Neural crest cell (in vitro differentiated cells): ENCODE measurements around the gene HMGA1. TPM values are rescaled to one million over a fixed set of nuclear protein-coding genes. Genes with fewer than 3 reads are reported as not detected.

ENCODE experiments used
- DNase-seq: peaks from one replicate; pipeline ENCODE4 v3.0.0; 2021; ENCODE audit warnings: low read depth, mixed read lengths, low spot score
- H3K27ac Mint-ChIP-seq: one replicate; pipeline ENCODE4 v1.8.0; 2021; ENCODE audit warnings: mild to moderate bottlenecking, mixed read lengths; ENCODE audit not compliant: unreplicated experiment
- H3K27me3 Mint-ChIP-seq: 2 replicates; pipeline ENCODE4 v1.8.0; 2021; ENCODE audit warnings: low read depth, mild to moderate bottlenecking, mixed read lengths
- H3K36me3 Mint-ChIP-seq: 2 replicates; pipeline ENCODE4 v1.8.0; 2021; ENCODE audit warnings: low read depth, mild to moderate bottlenecking, mixed read lengths
- H3K4me1 Mint-ChIP-seq: 2 replicates; pipeline ENCODE4 v1.8.0; 2021; ENCODE audit warnings: mixed read lengths
- H3K4me3 Mint-ChIP-seq: one replicate; pipeline ENCODE4 v1.8.0; 2021; ENCODE audit warnings: mild to moderate bottlenecking, mixed read lengths
- H3K9me3 Mint-ChIP-seq: 2 replicates; pipeline ENCODE4 v1.8.0; 2021; ENCODE audit warnings: mixed read lengths
- CTCF ChIP-seq: fragments of 200-600 bp; sonication (generic); conservative IDR thresholded peaks from 2 replicates; pipeline ENCODE4 v1.5.0; 2021; ENCODE audit warnings: antibody characterized with exemption, mild to moderate bottlenecking
- total RNA-seq: library from RNA; stranded (reverse); gene quantifications from 2 replicates; pipeline ENCODE4 v1.2.1, GENCODE V29; 2021

HMGA1 gene
- total RNA-seq, 1 donor from 2014 or later, result 1,143 TPM

- H3K36me3 Mint-ChIP-seq, result no peaks in the 10 kb centered on the region
- no peak for TF ChIP-seq CTCF
- peaks cover 34% of the 10 kb centered on the region for H3K4me1 Mint-ChIP-seq
- no peaks in the 10 kb centered on the region for H3K9me3 Mint-ChIP-seq
- DNase-seq, result no peak
- H3K27ac Mint-ChIP-seq, result no peak overlapping the region
- H3K4me3 Mint-ChIP-seq, result peak overlapping the region; percentile 49
- peaks cover 3% of the 10 kb centered on the region for H3K27me3 Mint-ChIP-seq
Observed at GRCh38 chr6:34231566-34232336, 4.9 kb upstream of the HMGA1 start.

GRCh38 chr6:34232901-34233300 is 3.8 kb upstream of the HMGA1 start:
- no peak for TF ChIP-seq CTCF
- H3K36me3 Mint-ChIP-seq, result no peaks in the 10 kb centered on the region
- no peak overlapping the region for H3K27ac Mint-ChIP-seq
- H3K4me3 Mint-ChIP-seq, result peak overlapping the region; percentile 49
- H3K27me3 Mint-ChIP-seq, result peaks cover 3% of the 10 kb centered on the region
- no peak for DNase-seq
- H3K4me1 Mint-ChIP-seq, result peaks cover 23% of the 10 kb centered on the region
- no peaks in the 10 kb centered on the region for H3K9me3 Mint-ChIP-seq

- Mint-ChIP-seq H3K4me1 (peaks cover 31% of the 10 kb centered on the region), H3K4me3 (peak overlapping the region; percentile 72), H3K9me3 (no peaks in the 10 kb centered on the region), H3K27me3 (peaks cover 6% of the 10 kb centered on the region), H3K27ac (peak overlapping the region; percentile 4), H3K36me3 (peaks cover 4% of the 10 kb centered on the region)
- no peak for DNase-seq
- no peak for TF ChIP-seq CTCF
Observed at GRCh38 chr6:34233867-34234266, 2.8 kb upstream of the HMGA1 start.

DNA sequence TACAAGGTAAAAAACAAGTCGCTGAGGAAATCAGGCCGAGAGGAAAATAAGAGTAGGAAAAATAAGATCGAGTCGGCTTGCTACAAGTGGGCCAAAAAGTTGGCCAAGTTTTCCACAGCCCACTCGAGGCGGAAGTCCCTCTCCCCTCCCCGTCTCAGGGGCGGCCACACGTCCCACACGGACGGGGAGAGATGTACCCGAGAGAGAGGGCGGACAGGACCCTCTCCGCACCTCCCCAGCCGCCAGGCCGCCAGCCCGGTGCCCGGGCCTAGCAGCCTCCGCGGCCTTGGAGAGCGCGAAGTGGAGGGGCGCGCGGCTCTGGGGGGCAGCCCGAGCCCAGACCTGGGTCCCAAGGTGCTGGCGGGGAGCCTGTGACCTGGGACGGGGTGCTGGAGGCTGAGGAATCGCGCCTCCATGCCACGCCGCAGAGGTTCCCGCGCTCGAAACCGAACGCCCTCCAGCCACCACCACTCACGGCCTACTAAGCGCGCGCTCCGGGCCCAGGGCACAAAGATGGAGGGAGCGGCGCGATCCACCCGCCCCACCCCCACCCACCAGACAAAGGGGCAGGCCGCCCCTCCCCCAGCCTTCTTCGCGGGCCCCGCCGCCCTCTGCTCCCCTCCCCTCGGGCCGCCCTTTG is 1.9 kb upstream of the HMGA1 start:
- Mint-ChIP-seq H3K4me3 (peak overlapping the region; percentile 72), H3K27me3 (peaks cover 6% of the 10 kb centered on the region), H3K36me3 (peaks cover 4% of the 10 kb centered on the region), H3K4me1 (peaks cover 39% of the 10 kb centered on the region), H3K27ac (peak overlapping the region; percentile 10), H3K9me3 (no peaks in the 10 kb centered on the region)
- no peak for DNase-seq
- no peak for TF ChIP-seq CTCF

DNA sequence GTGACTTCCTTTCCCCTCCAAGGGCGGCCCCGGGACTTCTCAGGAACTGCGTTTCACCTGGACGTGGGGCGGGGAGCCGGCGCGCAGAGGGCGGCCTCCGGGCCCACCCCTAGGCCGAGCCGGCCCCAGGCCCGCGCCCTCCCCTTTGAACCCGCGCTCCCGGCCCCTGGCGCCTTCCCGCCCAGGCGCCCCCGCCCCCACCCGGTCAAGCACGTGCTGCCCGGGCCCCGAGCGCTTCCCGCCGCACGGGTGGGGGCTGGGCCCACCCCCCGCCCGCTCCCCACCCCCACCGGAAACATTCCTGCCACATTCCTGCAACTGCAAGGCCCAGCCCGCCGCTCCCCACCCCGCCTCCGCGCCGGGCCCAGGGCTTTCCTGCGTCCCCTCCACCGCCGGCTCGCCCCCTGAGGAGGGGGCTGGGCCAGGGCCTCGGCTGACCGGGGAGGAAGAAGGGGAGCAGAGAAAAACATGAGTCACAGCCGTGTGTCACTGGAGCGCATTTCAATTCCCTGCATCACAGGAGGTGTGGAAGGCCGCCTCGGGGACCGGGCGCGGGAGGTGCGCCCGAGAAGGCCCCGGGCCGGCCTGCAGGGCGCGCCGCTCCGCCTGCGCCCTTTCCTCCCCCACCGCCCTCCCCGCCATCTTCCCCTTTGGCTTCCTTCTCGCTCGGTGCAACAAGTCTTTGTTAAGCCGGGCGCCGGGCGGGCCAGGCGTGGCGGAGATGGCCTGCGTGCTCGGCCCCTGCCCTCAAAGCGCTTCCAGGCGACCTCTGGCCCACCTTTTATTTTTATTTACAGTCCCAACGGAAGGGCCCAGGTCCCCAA is 1.2 kb upstream of the HMGA1 start:
- peak overlapping the region; percentile 93 for H3K4me3 Mint-ChIP-seq
- H3K4me1 Mint-ChIP-seq, result peaks cover 41% of the 10 kb centered on the region
- peak; percentile 73 for DNase-seq
- TF ChIP-seq CTCF, result peak; percentile 2
- H3K9me3 Mint-ChIP-seq, result no peaks in the 10 kb centered on the region
- peaks cover 4% of the 10 kb centered on the region for H3K36me3 Mint-ChIP-seq
- H3K27me3 Mint-ChIP-seq, result peaks cover 6% of the 10 kb centered on the region
- H3K27ac Mint-ChIP-seq, result peak overlapping the region; percentile 96
